Karpas-422 (cell line): Measurements from ENCODE around the gene NOL4L. TPM values are rescaled to one million over a fixed set of nuclear protein-coding genes. Genes with fewer than 3 reads are reported as not detected.

Experiments
- DNase-seq: peaks from one replicate; pipeline ENCODE4 v3.0.0-alpha.2; 2015
- H2AFZ ChIP-seq: fragments of 200-600 bp; sonication (generic); 2 replicates; pipeline ENCODE4 v1.6.1; 2014; ENCODE audit warnings: antibody characterized with exemption, low read length, mixed read lengths
- H3K27ac ChIP-seq: fragments of 200-600 bp; sonication (generic); 2 replicates; pipeline ENCODE4 v1.5.1; 2014; ENCODE audit warnings: mild to moderate bottlenecking, low read length, moderate library complexity
- H3K27me3 ChIP-seq: fragments of 200-600 bp; sonication (generic); 2 replicates; pipeline ENCODE4 v1.6.1; 2014; ENCODE audit warnings: low read length, mixed read lengths
- H3K36me3 ChIP-seq: fragments of 200-600 bp; sonication (generic); 2 replicates; pipeline ENCODE4 v1.6.1; 2014; ENCODE audit warnings: low read length, mixed read lengths; ENCODE audit not compliant: insufficient read depth
- H3K4me1 ChIP-seq: fragments of 200-600 bp; sonication (generic); 2 replicates; pipeline ENCODE4 v1.6.1; 2014; ENCODE audit warnings: mild to moderate bottlenecking, low read length, mixed read lengths
- H3K4me2 ChIP-seq: fragments of 200-600 bp; sonication (generic); 2 replicates; pipeline ENCODE4 v1.6.1; 2014; ENCODE audit warnings: low read length, low read depth, mild to moderate bottlenecking; ENCODE audit not compliant: poor library complexity, severe bottlenecking
- H3K4me3 ChIP-seq: fragments of 200-600 bp; sonication (generic); 2 replicates; pipeline ENCODE4 v1.5.1; 2014; ENCODE audit warnings: mild to moderate bottlenecking, antibody characterized with exemption, low read length, mixed read lengths
- H3K79me2 ChIP-seq: fragments of 200-600 bp; sonication (generic); 2 replicates; pipeline ENCODE4 v1.6.1; 2014; ENCODE audit warnings: mild to moderate bottlenecking, low read length, mixed read lengths
- H3K9ac ChIP-seq: fragments of 200-600 bp; sonication (generic); 2 replicates; pipeline ENCODE4 v1.6.0; 2014; ENCODE audit warnings: low read length
- H3K9me2 ChIP-seq: fragments of 200-600 bp; sonication (generic), shearing (Covaris generic); replicated peaks from 2 replicates; pipeline ENCODE4 v1.6.0; 2014; ENCODE audit warnings: mild to moderate bottlenecking, low read length, moderate library complexity; ENCODE audit not compliant: insufficient read depth
- H3K9me3 ChIP-seq: fragments of 300-700, 200-600 bp; sonication (generic); 2 replicates; pipeline ENCODE4 v1.6.1; 2014; ENCODE audit warnings: low read length, mixed read lengths
- H4K20me1 ChIP-seq: fragments of 200-600 bp; sonication (generic); 2 replicates; pipeline ENCODE4 v1.6.1; 2014; ENCODE audit warnings: mild to moderate bottlenecking, antibody characterized with exemption, low read length, low read depth; ENCODE audit not compliant: insufficient read depth
- total RNA-seq: library from RNA; depleted of rRNA; stranded (reverse); fragments of >200 nt; shearing (Covaris generic); gene quantifications from 2 replicates; pipeline ENCODE4 v1.2.3, GENCODE V29; 2014; ENCODE audit warnings: low replicate concordance

NOL4L gene
- total RNA-seq, 1 experiment from 2014 or later: 1.5 TPM

GRCh38 chr20:32572271-32572968 is 12.7 kb downstream of the NOL4L start:
- no peak overlapping the region for H3K4me3 ChIP-seq
- no peaks in the 10 kb centered on the region; the same call in 1 of the 2 replicates for H4K20me1 ChIP-seq
- H3K4me2 ChIP-seq: no peak overlapping the region
- DNase-seq: no peak
- H3K27ac ChIP-seq: no peak overlapping the region
- no peaks in the 10 kb centered on the region for H3K27me3 ChIP-seq
- no peaks in the 10 kb centered on the region for H3K36me3 ChIP-seq
- H3K9ac ChIP-seq: no peak overlapping the region
- H3K4me1 ChIP-seq: no peaks in the 10 kb centered on the region
- H3K9me2 ChIP-seq: no peaks in the 10 kb centered on the region
- H3K79me2 ChIP-seq: no peaks in the 10 kb centered on the region
- no peaks in the 10 kb centered on the region for H3K9me3 ChIP-seq
- no peak overlapping the region for H2AFZ ChIP-seq

GRCh38 chr20:32571566-32571965 is 13.6 kb downstream of the NOL4L start:
- Histone ChIP-seq H3K79me2 (no peaks in the 10 kb centered on the region), H3K27ac (no peak overlapping the region), H4K20me1 (no peaks in the 10 kb centered on the region; the same call in 1 of the 2 replicates), H3K27me3 (no peaks in the 10 kb centered on the region), H3K9me3 (no peaks in the 10 kb centered on the region), H3K4me1 (no peaks in the 10 kb centered on the region), H3K4me2 (no peak overlapping the region), H2AFZ (no peak overlapping the region), H3K9ac (no peak overlapping the region), H3K36me3 (no peaks in the 10 kb centered on the region), H3K9me2 (no peaks in the 10 kb centered on the region), H3K4me3 (no peak overlapping the region)
- DNase-seq: no peak

- no peak overlapping the region for H3K27ac ChIP-seq
Measured at GRCh38 chr20:32570401-32571190, 14.5 kb downstream of the NOL4L start.

GRCh38 chr20:32569380-32570305 is 15.5 kb downstream of the NOL4L start:
- Histone ChIP-seq H3K36me3 (no peaks in the 10 kb centered on the region), H3K27me3 (no peaks in the 10 kb centered on the region), H3K79me2 (no peaks in the 10 kb centered on the region), H4K20me1 (no peaks in the 10 kb centered on the region; the same call in 1 of the 2 replicates), H2AFZ (no peak overlapping the region), H3K9ac (no peak overlapping the region), H3K4me2 (no peak overlapping the region), H3K4me1 (no peaks in the 10 kb centered on the region), H3K27ac (no peak overlapping the region), H3K4me3 (no peak overlapping the region), H3K9me3 (no peaks in the 10 kb centered on the region), H3K9me2 (no peaks in the 10 kb centered on the region)
- DNase-seq: no peak

More at GRCh38 chr20:32570401-32571190, 14.5 kb downstream of the NOL4L start:
- no peaks in the 10 kb centered on the region for H3K27me3 ChIP-seq
- H3K4me2 ChIP-seq: no peak overlapping the region
- H2AFZ ChIP-seq: no peak overlapping the region
- H3K4me3 ChIP-seq: no peak overlapping the region
- H3K79me2 ChIP-seq: no peaks in the 10 kb centered on the region
- H3K36me3 ChIP-seq: no peaks in the 10 kb centered on the region
- no peak overlapping the region for H3K9ac ChIP-seq
- H4K20me1 ChIP-seq: no peaks in the 10 kb centered on the region; the same call in 1 of the 2 replicates
- no peaks in the 10 kb centered on the region for H3K4me1 ChIP-seq
- no peak for DNase-seq
- no peaks in the 10 kb centered on the region for H3K9me2 ChIP-seq
- no peaks in the 10 kb centered on the region for H3K9me3 ChIP-seq

GRCh38 chr20:32569018-32569379 is 16.1 kb downstream of the NOL4L start:
- Histone ChIP-seq H4K20me1 (no peaks in the 10 kb centered on the region; the same call in 1 of the 2 replicates), H3K4me3 (no peak overlapping the region), H3K27me3 (no peaks in the 10 kb centered on the region), H3K79me2 (no peaks in the 10 kb centered on the region), H3K4me1 (no peaks in the 10 kb centered on the region), H2AFZ (no peak overlapping the region), H3K4me2 (no peak overlapping the region), H3K9ac (no peak overlapping the region), H3K9me3 (no peaks in the 10 kb centered on the region), H3K9me2 (no peaks in the 10 kb centered on the region), H3K36me3 (no peaks in the 10 kb centered on the region), H3K27ac (no peak overlapping the region)
- DNase-seq: no peak

- Histone ChIP-seq H3K27me3 (no peaks in the 10 kb centered on the region), H3K9me3 (no peaks in the 10 kb centered on the region), H3K9ac (no peak overlapping the region), H2AFZ (no peak overlapping the region), H3K27ac (no peak overlapping the region), H3K79me2 (no peaks in the 10 kb centered on the region), H3K4me1 (no peaks in the 10 kb centered on the region), H3K9me2 (no peaks in the 10 kb centered on the region), H3K4me2 (no peak overlapping the region), H4K20me1 (no peaks in the 10 kb centered on the region), H3K36me3 (no peaks in the 10 kb centered on the region), H3K4me3 (no peak overlapping the region)
- no peak for DNase-seq
Measured at GRCh38 chr20:32567384-32568178, 17.6 kb downstream of the NOL4L start.

GRCh38 chr20:32566379-32567374 is 18.5 kb downstream of the NOL4L start:
- Histone ChIP-seq H3K27me3 (no peaks in the 10 kb centered on the region), H3K9ac (no peak overlapping the region), H3K4me2 (no peak overlapping the region), H3K27ac (no peak overlapping the region), H3K36me3 (no peaks in the 10 kb centered on the region), H3K4me1 (no peaks in the 10 kb centered on the region), H3K9me3 (no peaks in the 10 kb centered on the region), H3K4me3 (no peak overlapping the region), H3K9me2 (no peaks in the 10 kb centered on the region), H2AFZ (no peak overlapping the region), H4K20me1 (no peaks in the 10 kb centered on the region), H3K79me2 (no peaks in the 10 kb centered on the region)
- DNase-seq: no peak
